GM19324 (cell line): ENCODE results near the gene USP36.

ENCODE experiments used
- ATAC-seq: cut with Tn5 transposase; IDR thresholded peaks from one replicate; pipeline ENCODE4 v1.9.1; 2021; ENCODE audit warnings: mild to moderate bottlenecking, moderate library complexity; ENCODE audit not compliant: unreplicated experiment, low FRiP score

The USP36 gene

GRCh38 chr17:78839762-78840529 is 668 bp downstream of the USP36 start:
- peak; percentile 3 for ATAC-seq

- ATAC-seq, result no peak
These were observed 1.3 kb downstream of the USP36 start for GRCh38 chr17:78839235-78839761.

- ATAC-seq, result no peak
These were observed 2.0 kb downstream of the USP36 start for GRCh38 chr17:78838574-78839005.

- no peak for ATAC-seq
These were observed 4.1 kb downstream of the USP36 start for GRCh38 chr17:78836420-78837021.

GRCh38 chr17:78834571-78834970 is 6.0 kb downstream of the USP36 start:
- ATAC-seq, result no peak

GRCh38 chr17:78832541-78832810 is 8.1 kb downstream of the USP36 start:
- ATAC-seq, result no peak

- ATAC-seq, result no peak
These were observed 8.7 kb downstream of the USP36 start for GRCh38 chr17:78831688-78832540.

GRCh38 chr17:78829477-78829876 is 11.1 kb downstream of the USP36 start:
- no peak for ATAC-seq

GRCh38 chr17:78828470-78829185 is 12.0 kb downstream of the USP36 start:
- no peak for ATAC-seq

GRCh38 chr17:78826836-78827509 is 13.6 kb downstream of the USP36 start:
- ATAC-seq, result no peak

GRCh38 chr17:78826421-78826820 is 14.2 kb downstream of the USP36 start:
- no peak for ATAC-seq

GRCh38 chr17:78825696-78826095 is 14.9 kb downstream of the USP36 start:
- no peak for ATAC-seq

GRCh38 chr17:78824240-78824639 is 16.4 kb downstream of the USP36 start:
- ATAC-seq, result no peak

GRCh38 chr17:78823282-78824046 is 17.1 kb downstream of the USP36 start:
- ATAC-seq, result no peak

- ATAC-seq, result no peak
These were observed 18.1 kb downstream of the USP36 start for GRCh38 chr17:78822552-78822951.

GRCh38 chr17:78821961-78822360 is 18.7 kb downstream of the USP36 start:
- ATAC-seq, result no peak

- ATAC-seq, result no peak
These were observed 19.8 kb downstream of the USP36 start for GRCh38 chr17:78820841-78821240.

- ATAC-seq, result no peak
These were observed 20.5 kb downstream of the USP36 start for GRCh38 chr17:78819806-78820792.
